Liver (tissue), 9 donors: ENCODE results near the gene GAS2. TPM values are rescaled to one million over a fixed set of nuclear protein-coding genes. Genes with fewer than 3 reads are reported as not detected.

ENCODE experiments used
- DNase-seq: peaks from one replicate; pipeline ENCODE4 v3.0.0-alpha.2; 2017; ENCODE audit warnings: low spot score
- H3K27ac ChIP-seq, 2 donors: one replicate each; pipeline ENCODE4 v1.7.0; 2013; ENCODE audit warnings: inconsistent platforms in 2 of 2, low read length in 2 of 2, control low read depth in 1 of 2, low read depth in 1 of 2, mild to moderate bottlenecking in 1 of 2
- H3K27me3 ChIP-seq, 4 donors: one replicate each; pipeline versions ENCODE4 v1.6.1 to v1.7.0; 2013; ENCODE audit warnings: low read length in 3 of 4, inconsistent platforms in 1 of 4, mild to moderate bottlenecking in 1 of 4, moderate library complexity in 1 of 4; ENCODE audit not compliant: control insufficient read depth in 4 of 4, insufficient read depth in 4 of 4
- H3K36me3 ChIP-seq, 4 donors: one replicate each; pipeline versions ENCODE4 v1.6.1 to v1.7.0; 2013; ENCODE audit warnings: low read length in 3 of 4, mild to moderate bottlenecking in 3 of 4, low read depth in 1 of 4, moderate library complexity in 1 of 4; ENCODE audit not compliant: control insufficient read depth in 4 of 4, insufficient read depth in 3 of 4
- H3K4me1 ChIP-seq, 4 donors: one replicate each; pipeline versions ENCODE4 v1.6.1 to v1.7.0; 2013; ENCODE audit warnings: low read length in 3 of 4, mild to moderate bottlenecking in 3 of 4, moderate library complexity in 1 of 4; ENCODE audit not compliant: control insufficient read depth in 4 of 4, insufficient read depth in 4 of 4
- H3K4me3 ChIP-seq, 3 donors: one replicate each; pipeline versions ENCODE4 v1.6.1 to v1.7.0; 2013; ENCODE audit warnings: low read length in 3 of 3, control low read depth in 1 of 3, low read depth in 1 of 3, mild to moderate bottlenecking in 1 of 3
- H3K9ac ChIP-seq, 2 donors: one replicate each; pipeline ENCODE4 v1.7.0; 2013; ENCODE audit warnings: low read length in 2 of 2, mild to moderate bottlenecking in 2 of 2, moderate library complexity in 2 of 2, control low read depth in 1 of 2, low read depth in 1 of 2
- H3K9me3 ChIP-seq, 4 donors: one replicate each; pipeline versions ENCODE4 v1.6.1 to v1.7.0; 2013; ENCODE audit warnings: low read length in 3 of 4; ENCODE audit not compliant: control insufficient read depth in 4 of 4
- FOXA1 ChIP-seq: IDR thresholded peaks from 2 replicates; pipeline ENCODE4 v1.6.1; 2016; ENCODE audit warnings: antibody characterized with exemption
- GABPA ChIP-seq, 2 donors: IDR thresholded peaks in 1 of 2; conservative IDR thresholded peaks in 1 of 2; 2 replicates each; pipeline ENCODE4 v1.6.1; 2016; ENCODE audit warnings: antibody characterized with exemption in 2 of 2, mild to moderate bottlenecking in 1 of 2, moderate library complexity in 1 of 2
- HNF4A ChIP-seq, 2 donors: conservative IDR thresholded peaks; 2 replicates each; pipeline ENCODE4 v1.6.1; 2016; ENCODE audit warnings: antibody characterized with exemption in 2 of 2, mild to moderate bottlenecking in 2 of 2
- HNF4G ChIP-seq: IDR thresholded peaks from 2 replicates; pipeline ENCODE4 v1.6.1; 2016; ENCODE audit warnings: antibody characterized with exemption
- JUND ChIP-seq, 2 donors: IDR thresholded peaks; 2 replicates each; pipeline ENCODE4 v1.6.1; 2016; ENCODE audit warnings: antibody characterized with exemption in 2 of 2
- RAD21 ChIP-seq, 2 donors: IDR thresholded peaks; 2 replicates each; pipeline ENCODE4 v1.6.1; 2016; ENCODE audit warnings: antibody characterized with exemption in 2 of 2, mild to moderate bottlenecking in 2 of 2
- REST ChIP-seq: IDR thresholded peaks from 2 replicates; pipeline ENCODE4 v1.6.1; 2016; ENCODE audit warnings: antibody characterized with exemption, mild to moderate bottlenecking
- RXRA ChIP-seq, 2 donors: IDR thresholded peaks; 2 replicates each; pipeline ENCODE4 v1.6.1; 2017 to 2018; ENCODE audit warnings: antibody characterized with exemption in 2 of 2, mild to moderate bottlenecking in 1 of 2
- SP1 ChIP-seq: IDR thresholded peaks from 2 replicates; pipeline ENCODE4 v1.6.1; 2018; ENCODE audit warnings: antibody characterized with exemption, mild to moderate bottlenecking
- TAF1 ChIP-seq: conservative IDR thresholded peaks from 2 replicates; pipeline ENCODE4 v1.6.1; 2016; ENCODE audit warnings: antibody characterized with exemption, mild to moderate bottlenecking
- YY1 ChIP-seq: IDR thresholded peaks from 2 replicates; pipeline ENCODE4 v1.6.1; 2016; ENCODE audit warnings: antibody characterized with exemption, mild to moderate bottlenecking
- WGBS: extraction: QIAGEN DNeasy Blood & Tissue Kit; methylation state at CpG from one replicate; pipeline ENCODE4 v1.1.7; 2013; 5-methylcytosine and 5-hydroxymethylcytosine counted together
- polyA plus RNA-seq, 2 donors: library from polyadenylated mRNA; stranded (reverse) in 1 of 2; unstranded in 1 of 2; fragments of 200-250 nt in 1 of 2; fragments of >200 nt in 1 of 2; fragmentation: Nextera tagmentation in 1 of 2; extraction: Ambion mirVana in 1 of 2; gene quantifications; one replicate each; pipeline versions ENCODE4 v1.2.1 to v1.2.3, GENCODE V29; 2013 to 2015
- total RNA-seq, 2 donors: library from RNA; depleted of rRNA; stranded (reverse); fragments of >200 nt; gene quantifications; one replicate each; pipeline ENCODE4 v1.2.3, GENCODE V29; 2014
- TF ChIP-seq, protein P1 (sequence below): fragments of 150-350 bp; IDR thresholded peaks from 2 replicates; pipeline ENCODE4 v1.5.1; 2017; ENCODE audit warnings: improper control_type of control experiment, low read depth, low read length; ENCODE audit not compliant: missing input control
- TF ChIP-seq, protein P2 (sequence below): IDR thresholded peaks from 2 replicates; pipeline ENCODE4 v1.6.1; 2016; ENCODE audit warnings: antibody characterized with exemption
- TF ChIP-seq, protein P3 (sequence below): IDR thresholded peaks from 2 replicates; pipeline ENCODE4 v1.6.1; 2016; ENCODE audit warnings: antibody characterized with exemption
- donor health status: healthy.
- donor health status: healthy.
- donor health status: healthy.
- donor health status: healthy.
- donor health status: healthy.

The GAS2 gene
- total and polyA plus RNA-seq, 4 donors = 13.4 to 75.6 (median 42.3) TPM

DNA sequence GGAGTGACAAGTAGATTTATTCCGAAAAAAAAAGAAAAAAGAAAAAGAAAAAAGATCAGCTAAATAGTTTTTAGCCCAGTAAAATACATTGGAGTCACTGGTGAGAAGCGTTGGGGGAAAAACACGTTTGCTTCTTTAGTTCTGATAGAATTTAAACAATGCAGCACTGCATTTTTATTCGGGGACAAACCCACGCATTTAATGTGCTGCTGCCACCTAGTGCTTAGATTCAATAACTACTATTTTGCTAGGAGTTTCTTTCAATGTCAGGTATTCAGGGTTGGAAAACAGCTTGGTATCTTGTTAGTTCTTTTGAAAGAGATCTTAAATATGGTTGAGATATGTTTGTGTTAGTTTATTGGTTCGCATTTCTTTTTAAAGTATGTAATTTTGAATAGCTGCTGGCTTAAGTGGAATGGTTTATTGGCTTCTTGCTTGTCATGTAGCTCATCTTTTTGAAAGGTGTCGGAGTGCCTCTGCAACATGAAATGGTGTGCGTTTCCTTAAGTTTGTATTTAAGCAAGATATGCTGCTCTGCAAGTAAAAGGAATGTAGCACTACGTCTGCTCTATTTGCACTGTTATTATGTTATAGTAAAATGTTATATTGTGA, 121.2 kb downstream of the GAS2 start:
- Histone ChIP-seq H3K27ac (no peak overlapping the region), H3K9ac (peak overlapping the region in 1 of 2 donors; percentile 38), H3K27me3 (no peaks in the 10 kb centered on the region), H3K9me3 (no peaks in the 10 kb centered on the region), H3K4me3 (no peak overlapping the region), H3K36me3 (peaks cover 0 to 3% (median 0%) of the 10 kb centered on the region in 4 donors), H3K4me1 (peaks cover 0 to 4% (median 0%) of the 10 kb centered on the region in 4 donors)
- 33% methylated on average over 9 of the region's 9 CpGs for WGBS
- TF ChIP-seq GABPA (IDR thresholded peaks at IDR 0.05 in 1 of 2, conservative IDR thresholded peaks at IDR 0.05 in 1 of 2) = no peak
- TF ChIP-seq REST = no peak
- TF ChIP-seq, protein P1, sequence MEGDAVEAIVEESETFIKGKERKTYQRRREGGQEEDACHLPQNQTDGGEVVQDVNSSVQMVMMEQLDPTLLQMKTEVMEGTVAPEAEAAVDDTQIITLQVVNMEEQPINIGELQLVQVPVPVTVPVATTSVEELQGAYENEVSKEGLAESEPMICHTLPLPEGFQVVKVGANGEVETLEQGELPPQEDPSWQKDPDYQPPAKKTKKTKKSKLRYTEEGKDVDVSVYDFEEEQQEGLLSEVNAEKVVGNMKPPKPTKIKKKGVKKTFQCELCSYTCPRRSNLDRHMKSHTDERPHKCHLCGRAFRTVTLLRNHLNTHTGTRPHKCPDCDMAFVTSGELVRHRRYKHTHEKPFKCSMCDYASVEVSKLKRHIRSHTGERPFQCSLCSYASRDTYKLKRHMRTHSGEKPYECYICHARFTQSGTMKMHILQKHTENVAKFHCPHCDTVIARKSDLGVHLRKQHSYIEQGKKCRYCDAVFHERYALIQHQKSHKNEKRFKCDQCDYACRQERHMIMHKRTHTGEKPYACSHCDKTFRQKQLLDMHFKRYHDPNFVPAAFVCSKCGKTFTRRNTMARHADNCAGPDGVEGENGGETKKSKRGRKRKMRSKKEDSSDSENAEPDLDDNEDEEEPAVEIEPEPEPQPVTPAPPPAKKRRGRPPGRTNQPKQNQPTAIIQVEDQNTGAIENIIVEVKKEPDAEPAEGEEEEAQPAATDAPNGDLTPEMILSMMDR = peak; percentile 72
- TF ChIP-seq RAD21 (IDR thresholded peaks at IDR 0.05) = peak; percentile 89 to 90
- no peak for TF ChIP-seq RXRA (IDR thresholded peaks at IDR 0.05)
- TF ChIP-seq JUND (IDR thresholded peaks at IDR 0.05) = no peak
- no peak for TF ChIP-seq YY1
- no peak for DNase-seq

DNA sequence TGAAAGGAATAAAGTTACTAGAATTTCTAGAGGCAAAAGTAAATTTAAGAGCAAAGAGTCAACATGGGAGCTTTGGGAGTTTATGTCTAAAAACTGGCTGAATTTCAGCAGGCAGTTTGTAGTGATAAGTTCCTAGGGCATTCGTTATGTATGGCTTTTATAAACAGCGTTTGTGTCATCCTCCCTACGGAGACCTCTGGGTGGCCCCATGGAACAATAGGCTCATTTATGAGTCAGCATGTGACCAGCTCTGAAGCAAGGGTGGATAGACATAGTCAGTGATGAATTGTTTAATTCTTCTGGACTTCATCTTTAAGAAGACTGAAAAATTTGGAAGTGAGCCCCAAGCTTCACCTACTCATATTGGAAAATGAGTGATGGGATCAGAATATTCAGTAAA, 126.1 kb downstream of the GAS2 start:
- Histone ChIP-seq H3K27me3 (no peaks in the 10 kb centered on the region), H3K9ac (no peak overlapping the region), H3K4me3 (no peak overlapping the region), H3K9me3 (no peaks in the 10 kb centered on the region), H3K4me1 (no peaks in the 10 kb centered on the region), H3K36me3 (peaks cover 0 to 3% (median 0%) of the 10 kb centered on the region in 4 donors), H3K27ac (no peak overlapping the region)
- TF ChIP-seq YY1 (no peak), SP1 (no peak), FOXA1 (no peak), TAF1 (no peak), RAD21 (IDR thresholded peaks at IDR 0.05) (no peak), HNF4G (no peak), HNF4A (conservative IDR thresholded peaks at IDR 0.05) (no peak)
- TF ChIP-seq, protein P2, sequence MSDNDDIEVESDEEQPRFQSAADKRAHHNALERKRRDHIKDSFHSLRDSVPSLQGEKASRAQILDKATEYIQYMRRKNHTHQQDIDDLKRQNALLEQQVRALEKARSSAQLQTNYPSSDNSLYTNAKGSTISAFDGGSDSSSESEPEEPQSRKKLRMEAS = no peak
- TF ChIP-seq, protein P3, sequence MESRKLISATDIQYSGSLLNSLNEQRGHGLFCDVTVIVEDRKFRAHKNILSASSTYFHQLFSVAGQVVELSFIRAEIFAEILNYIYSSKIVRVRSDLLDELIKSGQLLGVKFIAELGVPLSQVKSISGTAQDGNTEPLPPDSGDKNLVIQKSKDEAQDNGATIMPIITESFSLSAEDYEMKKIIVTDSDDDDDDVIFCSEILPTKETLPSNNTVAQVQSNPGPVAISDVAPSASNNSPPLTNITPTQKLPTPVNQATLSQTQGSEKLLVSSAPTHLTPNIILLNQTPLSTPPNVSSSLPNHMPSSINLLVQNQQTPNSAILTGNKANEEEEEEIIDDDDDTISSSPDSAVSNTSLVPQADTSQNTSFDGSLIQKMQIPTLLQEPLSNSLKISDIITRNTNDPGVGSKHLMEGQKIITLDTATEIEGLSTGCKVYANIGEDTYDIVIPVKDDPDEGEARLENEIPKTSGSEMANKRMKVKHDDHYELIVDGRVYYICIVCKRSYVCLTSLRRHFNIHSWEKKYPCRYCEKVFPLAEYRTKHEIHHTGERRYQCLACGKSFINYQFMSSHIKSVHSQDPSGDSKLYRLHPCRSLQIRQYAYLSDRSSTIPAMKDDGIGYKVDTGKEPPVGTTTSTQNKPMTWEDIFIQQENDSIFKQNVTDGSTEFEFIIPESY = no peak
- DNase-seq = no peak
- 43% methylated on average over 3 of the region's 3 CpGs for WGBS
